Skeletal muscle tissue (tissue), 4 donors: ENCODE measurements around the gene DRGX. TPM values are rescaled to one million over a fixed set of nuclear protein-coding genes. Genes with fewer than 3 reads are reported as not detected.

Source experiments
- H3K27ac ChIP-seq: one replicate; pipeline ENCODE4 v1.7.0; 2013; ENCODE audit warnings: mild to moderate bottlenecking, low read depth, low read length, inconsistent platforms
- H3K27me3 ChIP-seq, 3 donors: one replicate each; pipeline ENCODE4 v1.7.0; 2013; ENCODE audit warnings: low read length in 3 of 3; ENCODE audit not compliant: control insufficient read depth in 3 of 3, insufficient read depth in 3 of 3
- H3K36me3 ChIP-seq, 3 donors: one replicate each; pipeline ENCODE4 v1.7.0; 2013; ENCODE audit warnings: low read length in 3 of 3; ENCODE audit not compliant: control insufficient read depth in 3 of 3, insufficient read depth in 3 of 3
- H3K4me1 ChIP-seq, 3 donors: one replicate each; pipeline ENCODE4 v1.7.0; 2013; ENCODE audit warnings: low read length in 3 of 3, mild to moderate bottlenecking in 3 of 3; ENCODE audit not compliant: control insufficient read depth in 3 of 3, insufficient read depth in 3 of 3
- H3K4me3 ChIP-seq, 3 donors: one replicate each; pipeline ENCODE4 v1.7.0; 2013; ENCODE audit warnings: low read length in 3 of 3
- H3K9ac ChIP-seq, 3 donors: one replicate each; pipeline ENCODE4 v1.7.0; 2013; ENCODE audit warnings: low read length in 3 of 3, mild to moderate bottlenecking in 3 of 3, moderate library complexity in 2 of 3, low read depth in 1 of 3
- H3K9me3 ChIP-seq, 3 donors: one replicate each; pipeline ENCODE4 v1.7.0; 2013; ENCODE audit warnings: low read length in 3 of 3; ENCODE audit not compliant: control insufficient read depth in 3 of 3
- total RNA-seq: library from RNA; depleted of rRNA; stranded (reverse); fragments of >200 nt; gene quantifications from one replicate; pipeline ENCODE4 v1.2.3, GENCODE V29; 2014
- donor health status: Osteomylitis.

DRGX gene
- not detected for total RNA-seq

GRCh38 chr10:49395741-49396665 lies at the start of gene DRGX:
Gene DRGX, minus strand, starts transcription at chr10:49396089. Its CDS starts 649 bp downstream, at chr10:49395440.
- Histone ChIP-seq H3K4me1 (peaks cover 4 to 9% (median 5%) of the 10 kb centered on the region in 3 donors), H3K9ac (no peak within 1 kb of the TSS), H3K4me3 (no peak within 1 kb of the TSS), H3K27ac (no peak within 1 kb of the TSS), H3K9me3 (no peaks in the 10 kb centered on the region), H3K36me3 (no peaks in the 10 kb centered on the region), H3K27me3 (peaks cover 75 to 89% (median 76%) of the 10 kb centered on the region in 3 donors)

- Histone ChIP-seq H3K9ac (no peak overlapping the region), H3K9me3 (peaks cover 0 to 5% (median 0%) of the 10 kb centered on the region in 3 donors), H3K27me3 (no peaks in the 10 kb centered on the region), H3K27ac (no peak overlapping the region), H3K4me1 (no peaks in the 10 kb centered on the region), H3K4me3 (no peak overlapping the region), H3K36me3 (peaks cover 0 to 2% (median 0%) of the 10 kb centered on the region in 3 donors)
Measured at GRCh38 chr10:49444349-49444748, 48.5 kb upstream of the DRGX start.

GRCh38 chr10:49442863-49443262 lies 47.0 kb upstream of the DRGX start:
- Histone ChIP-seq H3K4me3 (no peak overlapping the region), H3K27me3 (no peaks in the 10 kb centered on the region), H3K27ac (no peak overlapping the region), H3K36me3 (peaks cover 0 to 2% (median 0%) of the 10 kb centered on the region in 3 donors), H3K4me1 (no peaks in the 10 kb centered on the region), H3K9me3 (no peaks in the 10 kb centered on the region), H3K9ac (no peak overlapping the region)

GRCh38 chr10:49441488-49442476 lies 45.9 kb upstream of the DRGX start:
- H3K4me1 ChIP-seq, result no peaks in the 10 kb centered on the region
- no peak overlapping the region for H3K9ac ChIP-seq
- H3K36me3 ChIP-seq, result peaks cover 0 to 2% (median 0%) of the 10 kb centered on the region in 3 donors
- H3K27ac ChIP-seq, result no peak overlapping the region
- no peaks in the 10 kb centered on the region for H3K9me3 ChIP-seq
- no peak overlapping the region for H3K4me3 ChIP-seq
- H3K27me3 ChIP-seq, result no peaks in the 10 kb centered on the region

- H3K27ac ChIP-seq, result no peak overlapping the region
Measured at GRCh38 chr10:49435225-49435624, 39.3 kb upstream of the DRGX start.

GRCh38 chr10:49433069-49433468 lies 37.2 kb upstream of the DRGX start:
- Histone ChIP-seq H3K4me3 (no peak overlapping the region), H3K27me3 (no peaks in the 10 kb centered on the region), H3K4me1 (no peaks in the 10 kb centered on the region), H3K9ac (no peak overlapping the region), H3K9me3 (no peaks in the 10 kb centered on the region), H3K36me3 (no peaks in the 10 kb centered on the region), H3K27ac (no peak overlapping the region)

More at GRCh38 chr10:49435225-49435624, 39.3 kb upstream of the DRGX start:
- Histone ChIP-seq H3K9ac (no peak overlapping the region), H3K4me1 (no peaks in the 10 kb centered on the region), H3K4me3 (no peak overlapping the region), H3K36me3 (no peaks in the 10 kb centered on the region), H3K9me3 (no peaks in the 10 kb centered on the region), H3K27me3 (no peaks in the 10 kb centered on the region)

GRCh38 chr10:49431426-49431825 lies 35.5 kb upstream of the DRGX start:
- Histone ChIP-seq H3K36me3 (no peaks in the 10 kb centered on the region), H3K27ac (no peak overlapping the region), H3K4me1 (no peaks in the 10 kb centered on the region), H3K9me3 (no peaks in the 10 kb centered on the region), H3K27me3 (no peaks in the 10 kb centered on the region), H3K4me3 (no peak overlapping the region), H3K9ac (no peak overlapping the region)

- H3K4me1 ChIP-seq, result no peaks in the 10 kb centered on the region
- H3K27me3 ChIP-seq, result no peaks in the 10 kb centered on the region
- no peak overlapping the region for H3K27ac ChIP-seq
- no peak overlapping the region for H3K9ac ChIP-seq
- no peak overlapping the region for H3K4me3 ChIP-seq
- H3K9me3 ChIP-seq, result peaks cover 0 to 6% (median 0%) of the 10 kb centered on the region in 3 donors
- no peaks in the 10 kb centered on the region for H3K36me3 ChIP-seq
Measured at GRCh38 chr10:49429458-49429857, 33.6 kb upstream of the DRGX start.

- Histone ChIP-seq H3K27ac (no peak overlapping the region), H3K36me3 (no peaks in the 10 kb centered on the region), H3K9ac (no peak overlapping the region), H3K9me3 (peaks cover 0 to 6% (median 0%) of the 10 kb centered on the region in 3 donors), H3K27me3 (no peaks in the 10 kb centered on the region), H3K4me3 (no peak overlapping the region), H3K4me1 (no peaks in the 10 kb centered on the region)
Measured at GRCh38 chr10:49426490-49427360, 30.8 kb upstream of the DRGX start.
